GM23338 (cell line): Measurements from ENCODE around the gene PDYN.

Experiments
- EZH2 ChIP-seq: fragments of 200-600 bp; sonication (generic); IDR thresholded peaks from one replicate; pipeline ENCODE4 v1.8.0; 2017; ENCODE audit warnings: antibody characterized with exemption, mild to moderate bottlenecking, low read depth; ENCODE audit not compliant: unreplicated experiment
- EZH2phosphoT487 ChIP-seq: fragments of 200-600 bp; sonication (generic); IDR thresholded peaks from one replicate; pipeline ENCODE4 v1.8.1; 2018; ENCODE audit warnings: antibody characterized with exemption; ENCODE audit not compliant: unreplicated experiment
- STAT1 ChIP-seq: IDR thresholded peaks from one replicate; pipeline ENCODE4 v1.6.1; 2016; ENCODE audit warnings: antibody characterized with exemption; ENCODE audit not compliant: unreplicated experiment
- TF ChIP-seq, protein P1 (sequence below), 2 experiments: fragments of 200-600 bp in 1 of 2; sonication (generic) in 1 of 2; conservative IDR thresholded peaks; 2 replicates each; pipeline versions ENCODE4 v1.5.1 to v1.6.1; 2016 to 2017; ENCODE audit warnings: antibody characterized with exemption in 2 of 2, low read depth in 2 of 2, mild to moderate bottlenecking in 2 of 2, moderate library complexity in 1 of 2
- TF ChIP-seq, protein P2 (sequence below): IDR thresholded peaks from 2 replicates; pipeline ENCODE4 v1.6.1; 2016; ENCODE audit warnings: antibody characterized with exemption
- TF ChIP-seq, protein P3 (sequence below): IDR thresholded peaks from one replicate; pipeline ENCODE4 v1.6.1; 2018; ENCODE audit warnings: antibody characterized with exemption; ENCODE audit not compliant: unreplicated experiment

DNA sequence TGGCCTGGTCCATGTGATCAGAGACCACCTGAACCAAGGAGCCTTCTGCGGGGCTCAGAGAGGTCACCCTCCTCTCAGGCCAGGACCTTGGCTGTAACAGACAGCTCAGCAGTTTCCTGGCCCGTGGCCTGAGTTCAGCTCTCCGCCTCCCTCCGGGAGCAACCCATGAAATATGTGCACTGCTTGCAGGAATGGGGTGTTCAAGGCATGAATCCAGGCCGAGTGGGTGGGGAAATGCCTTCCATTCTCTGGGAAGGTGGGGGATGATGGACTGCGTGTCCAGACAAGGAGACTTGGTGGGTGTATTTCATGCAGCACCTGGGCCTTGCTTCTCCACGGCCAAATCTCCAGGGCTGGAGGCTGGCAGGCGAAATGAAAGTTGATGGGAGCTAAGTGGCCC is 52.6 kb downstream of the PDYN start:
- TF ChIP-seq, protein P1, sequence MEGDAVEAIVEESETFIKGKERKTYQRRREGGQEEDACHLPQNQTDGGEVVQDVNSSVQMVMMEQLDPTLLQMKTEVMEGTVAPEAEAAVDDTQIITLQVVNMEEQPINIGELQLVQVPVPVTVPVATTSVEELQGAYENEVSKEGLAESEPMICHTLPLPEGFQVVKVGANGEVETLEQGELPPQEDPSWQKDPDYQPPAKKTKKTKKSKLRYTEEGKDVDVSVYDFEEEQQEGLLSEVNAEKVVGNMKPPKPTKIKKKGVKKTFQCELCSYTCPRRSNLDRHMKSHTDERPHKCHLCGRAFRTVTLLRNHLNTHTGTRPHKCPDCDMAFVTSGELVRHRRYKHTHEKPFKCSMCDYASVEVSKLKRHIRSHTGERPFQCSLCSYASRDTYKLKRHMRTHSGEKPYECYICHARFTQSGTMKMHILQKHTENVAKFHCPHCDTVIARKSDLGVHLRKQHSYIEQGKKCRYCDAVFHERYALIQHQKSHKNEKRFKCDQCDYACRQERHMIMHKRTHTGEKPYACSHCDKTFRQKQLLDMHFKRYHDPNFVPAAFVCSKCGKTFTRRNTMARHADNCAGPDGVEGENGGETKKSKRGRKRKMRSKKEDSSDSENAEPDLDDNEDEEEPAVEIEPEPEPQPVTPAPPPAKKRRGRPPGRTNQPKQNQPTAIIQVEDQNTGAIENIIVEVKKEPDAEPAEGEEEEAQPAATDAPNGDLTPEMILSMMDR (conservative IDR thresholded peaks at IDR 0.05; ENCODE audit: low read depth in 2 of 2), result no peak
- TF ChIP-seq EZH2phosphoT487 (no peak), STAT1 (no peak), EZH2 (no peak)
- TF ChIP-seq, protein P2, sequence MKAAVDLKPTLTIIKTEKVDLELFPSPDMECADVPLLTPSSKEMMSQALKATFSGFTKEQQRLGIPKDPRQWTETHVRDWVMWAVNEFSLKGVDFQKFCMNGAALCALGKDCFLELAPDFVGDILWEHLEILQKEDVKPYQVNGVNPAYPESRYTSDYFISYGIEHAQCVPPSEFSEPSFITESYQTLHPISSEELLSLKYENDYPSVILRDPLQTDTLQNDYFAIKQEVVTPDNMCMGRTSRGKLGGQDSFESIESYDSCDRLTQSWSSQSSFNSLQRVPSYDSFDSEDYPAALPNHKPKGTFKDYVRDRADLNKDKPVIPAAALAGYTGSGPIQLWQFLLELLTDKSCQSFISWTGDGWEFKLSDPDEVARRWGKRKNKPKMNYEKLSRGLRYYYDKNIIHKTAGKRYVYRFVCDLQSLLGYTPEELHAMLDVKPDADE, result no peak
- TF ChIP-seq, protein P3, sequence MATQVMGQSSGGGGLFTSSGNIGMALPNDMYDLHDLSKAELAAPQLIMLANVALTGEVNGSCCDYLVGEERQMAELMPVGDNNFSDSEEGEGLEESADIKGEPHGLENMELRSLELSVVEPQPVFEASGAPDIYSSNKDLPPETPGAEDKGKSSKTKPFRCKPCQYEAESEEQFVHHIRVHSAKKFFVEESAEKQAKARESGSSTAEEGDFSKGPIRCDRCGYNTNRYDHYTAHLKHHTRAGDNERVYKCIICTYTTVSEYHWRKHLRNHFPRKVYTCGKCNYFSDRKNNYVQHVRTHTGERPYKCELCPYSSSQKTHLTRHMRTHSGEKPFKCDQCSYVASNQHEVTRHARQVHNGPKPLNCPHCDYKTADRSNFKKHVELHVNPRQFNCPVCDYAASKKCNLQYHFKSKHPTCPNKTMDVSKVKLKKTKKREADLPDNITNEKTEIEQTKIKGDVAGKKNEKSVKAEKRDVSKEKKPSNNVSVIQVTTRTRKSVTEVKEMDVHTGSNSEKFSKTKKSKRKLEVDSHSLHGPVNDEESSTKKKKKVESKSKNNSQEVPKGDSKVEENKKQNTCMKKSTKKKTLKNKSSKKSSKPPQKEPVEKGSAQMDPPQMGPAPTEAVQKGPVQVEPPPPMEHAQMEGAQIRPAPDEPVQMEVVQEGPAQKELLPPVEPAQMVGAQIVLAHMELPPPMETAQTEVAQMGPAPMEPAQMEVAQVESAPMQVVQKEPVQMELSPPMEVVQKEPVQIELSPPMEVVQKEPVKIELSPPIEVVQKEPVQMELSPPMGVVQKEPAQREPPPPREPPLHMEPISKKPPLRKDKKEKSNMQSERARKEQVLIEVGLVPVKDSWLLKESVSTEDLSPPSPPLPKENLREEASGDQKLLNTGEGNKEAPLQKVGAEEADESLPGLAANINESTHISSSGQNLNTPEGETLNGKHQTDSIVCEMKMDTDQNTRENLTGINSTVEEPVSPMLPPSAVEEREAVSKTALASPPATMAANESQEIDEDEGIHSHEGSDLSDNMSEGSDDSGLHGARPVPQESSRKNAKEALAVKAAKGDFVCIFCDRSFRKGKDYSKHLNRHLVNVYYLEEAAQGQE, result no peak
